OCI-LY7 (cell line): ENCODE measurements around the gene KIF19. TPM values are rescaled to one million over a fixed set of nuclear protein-coding genes. Genes with fewer than 3 reads are reported as not detected.

Experiments
- BruUV-seq: library from RNA; stranded (reverse); fragments of 400-500 nt; replicated peaks from 2 replicates; lab custom pipeline; 2021; lab: Mats Ljungman, UMichigan
- CTCF ChIA-PET: fragments of 300-600 bp; sonication (Branson Sonifier 250); formaldehyde crosslinking; loops from one replicate; lab custom pipeline; 2022; ENCODE audit warnings: antibody characterized with exemption; ENCODE audit not compliant: unreplicated experiment; lab: Charles Lee
- POLR2A ChIA-PET: fragments of 300-600 bp; sonication (Branson Sonifier 250); formaldehyde crosslinking; loops from one replicate; lab custom pipeline; 2022; ENCODE audit warnings: antibody characterized with exemption; lab: Charles Lee
- DNase-seq: peaks from one replicate; pipeline ENCODE4 v3.0.0-alpha.2; 2015; ENCODE audit warnings: low spot score
- H2AFZ ChIP-seq: fragments of 200-600 bp; sonication (generic), shearing (Covaris generic); 2 replicates; pipeline ENCODE4 v1.6.1; 2014; ENCODE audit warnings: mild to moderate bottlenecking, antibody characterized with exemption, low read length, moderate library complexity
- H3K27ac ChIP-seq: fragments of 200-600 bp; sonication (generic); 2 replicates; pipeline ENCODE4 v1.5.1; 2014; ENCODE audit warnings: mixed run types, low read depth, mild to moderate bottlenecking, moderate library complexity, low read length, inconsistent platforms; ENCODE audit not compliant: poor library complexity, severe bottlenecking
- H3K36me3 ChIP-seq: fragments of 200-600 bp; sonication (generic); 2 replicates; pipeline ENCODE4 v1.6.1; 2014; ENCODE audit warnings: mild to moderate bottlenecking, antibody characterized with exemption, low read length, moderate library complexity, mixed read lengths; ENCODE audit not compliant: insufficient read depth
- H3K4me1 ChIP-seq: fragments of 200-600 bp; sonication (generic); 2 replicates; pipeline ENCODE4 v1.5.1; 2014; ENCODE audit warnings: mild to moderate bottlenecking, low read length; ENCODE audit not compliant: insufficient read depth, poor library complexity, severe bottlenecking
- H3K4me2 ChIP-seq: fragments of 200-600 bp; sonication (generic); 2 replicates; pipeline ENCODE4 v1.6.1; 2014; ENCODE audit warnings: mild to moderate bottlenecking, low read length
- H3K4me3 ChIP-seq: fragments of 200-600 bp; sonication (generic); 2 replicates; pipeline ENCODE4 v1.5.1; 2014; ENCODE audit warnings: mild to moderate bottlenecking, low read depth, low read length; ENCODE audit not compliant: poor library complexity, severe bottlenecking
- H3K79me2 ChIP-seq: fragments of 200-600 bp; sonication (generic); 2 replicates; pipeline ENCODE4 v1.6.1; 2016; ENCODE audit warnings: low read depth, mild to moderate bottlenecking, low read length, moderate library complexity, mixed read lengths; ENCODE audit not compliant: insufficient read depth
- H3K9me2 ChIP-seq: fragments of 200-600 bp; sonication (generic); 2 replicates; pipeline ENCODE4 v1.6.1; 2016; ENCODE audit warnings: mild to moderate bottlenecking, low read length, mixed read lengths; ENCODE audit not compliant: insufficient read depth
- H3K9me3 ChIP-seq: fragments of 200-600 bp; sonication (generic); 2 replicates; pipeline ENCODE4 v1.6.1; 2014; ENCODE audit warnings: mild to moderate bottlenecking, mixed run types, low read length, mixed read lengths
- H4K20me1 ChIP-seq: fragments of 200-600 bp; sonication (generic); 2 replicates; pipeline ENCODE4 v1.6.1; 2014; ENCODE audit warnings: mild to moderate bottlenecking, antibody characterized with exemption, low read length, moderate library complexity, mixed read lengths; ENCODE audit not compliant: insufficient read depth
- CTCF ChIP-seq: fragments of 200-600 bp; sonication (generic); conservative IDR thresholded peaks from 2 replicates; pipeline ENCODE4 v1.5.1; 2014; ENCODE audit warnings: mild to moderate bottlenecking, antibody characterized with exemption, low read length, moderate library complexity, mixed read lengths
- EZH2phosphoT487 ChIP-seq: fragments of 200-600 bp; sonication (generic); IDR thresholded peaks from 2 replicates; pipeline ENCODE4 v1.6.1; 2018; ENCODE audit warnings: low read depth, borderline replicate concordance, mild to moderate bottlenecking, mixed run types, antibody characterized with exemption, low read length, moderate library complexity, mixed read lengths
- intact Hi-C: fragments of 100-400 bp; cut with micrococcal nuclease; formaldehyde crosslinking; loops from one replicate; pipeline ENCODE4 v1.10.0; 2022; ENCODE audit not compliant: unreplicated experiment
- total RNA-seq, 2 experiments: library from RNA; depleted of rRNA in 1 of 2; stranded (reverse); fragments of >200 nt in 1 of 2; shearing (Covaris generic) in 1 of 2; gene quantifications; 2 replicates each; pipeline ENCODE4 v1.2.3, GENCODE V29; 2014 to 2022

KIF19 gene
- total RNA-seq, 2 experiments from 2014 or later: not detected

DNA sequence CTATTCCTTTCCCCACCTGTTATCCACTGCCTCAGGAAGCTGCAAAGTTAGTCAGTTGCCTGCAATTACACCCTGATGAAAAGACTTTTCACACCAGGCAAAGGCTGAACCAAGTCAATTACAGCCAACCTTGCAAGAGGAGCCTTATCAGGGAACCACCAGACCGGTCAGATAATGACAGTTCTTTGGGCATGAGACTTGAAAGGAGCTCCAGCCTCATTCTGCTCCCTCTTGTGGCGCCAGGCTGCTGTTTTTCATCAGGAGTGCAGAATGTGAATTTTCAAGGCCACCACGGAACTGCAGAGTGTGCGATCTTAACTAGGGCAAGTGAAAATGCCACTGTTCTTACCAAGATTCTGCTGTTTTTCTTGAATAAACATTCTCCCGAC is 29.5 kb upstream of the KIF19 start:
- TF ChIP-seq CTCF (peak; percentile 70), EZH2phosphoT487 (no peak)
- intact Hi-C loops: no loop called here
- no peaks in the 10 kb centered on the region for H3K36me3 ChIP-seq
- H3K4me3 ChIP-seq: no peak overlapping the region
- H3K9me3 ChIP-seq: no peaks in the 10 kb centered on the region
- CTCF ChIA-PET: no interaction called here
- no peak overlapping the region for H3K4me2 ChIP-seq
- DNase-seq: peak; percentile 39
- H3K79me2 ChIP-seq: no peaks in the 10 kb centered on the region
- H3K27ac ChIP-seq: no peak overlapping the region
- no peaks in the 10 kb centered on the region for H4K20me1 ChIP-seq
- H3K9me2 ChIP-seq: no peaks in the 10 kb centered on the region
- no peak overlapping the region for H2AFZ ChIP-seq
- no TSS peak for BruUV-seq
- no peaks in the 10 kb centered on the region for H3K4me1 ChIP-seq
- POLR2A ChIA-PET: interaction anchor here (0.6 to 0.7 kb wide), 2 partner anchors 10 to 1125 kb away, joined by 4 to 7 read pairs; no protein-coding TSS in a partner anchor

GRCh38 chr17:74297941-74298340 is 28.1 kb upstream of the KIF19 start:
- ChIA-PET CTCF (no interaction called here), POLR2A (no interaction called here)
- no peaks in the 10 kb centered on the region for H3K4me1 ChIP-seq
- no peak for DNase-seq
- TF ChIP-seq CTCF (no peak), EZH2phosphoT487 (no peak)
- no peak overlapping the region for H3K27ac ChIP-seq
- BruUV-seq: no TSS peak
- intact Hi-C loops: no loop called here
- no peak overlapping the region for H3K4me3 ChIP-seq
- no peaks in the 10 kb centered on the region for H3K79me2 ChIP-seq
- H3K9me3 ChIP-seq: no peaks in the 10 kb centered on the region
- no peaks in the 10 kb centered on the region for H4K20me1 ChIP-seq
- no peak overlapping the region for H2AFZ ChIP-seq
- no peaks in the 10 kb centered on the region for H3K9me2 ChIP-seq
- H3K36me3 ChIP-seq: no peaks in the 10 kb centered on the region
- H3K4me2 ChIP-seq: no peak overlapping the region

- no peaks in the 10 kb centered on the region for H3K9me3 ChIP-seq
- H3K4me2 ChIP-seq: no peak overlapping the region
- no peak overlapping the region for H3K4me3 ChIP-seq
- no peaks in the 10 kb centered on the region for H3K9me2 ChIP-seq
- H3K27ac ChIP-seq: no peak overlapping the region
- H2AFZ ChIP-seq: no peak overlapping the region
- ChIA-PET POLR2A (interaction anchor here (0.5 to 0.8 kb wide), 3 partner anchors 110 to 931 kb away, joined by 3 read pairs; no protein-coding TSS in a partner anchor), CTCF (interaction anchor here (1.0 kb wide), 1 partner anchor 10 kb away, joined by 3 read pairs; no protein-coding TSS in a partner anchor)
- TF ChIP-seq EZH2phosphoT487 (no peak), CTCF (no peak)
- H3K79me2 ChIP-seq: no peaks in the 10 kb centered on the region
- H3K36me3 ChIP-seq: no peaks in the 10 kb centered on the region
- no peaks in the 10 kb centered on the region for H4K20me1 ChIP-seq
- BruUV-seq: no TSS peak
- H3K4me1 ChIP-seq: no peaks in the 10 kb centered on the region
- intact Hi-C loops: no loop called here
- no peak for DNase-seq
Measured at GRCh38 chr17:74298778-74299177, 27.2 kb upstream of the KIF19 start.
